Ammon's horn (tissue), 1 donor: Measurements from ENCODE around the gene ARL15.
"Not testable (repeated sequence)": the region's sequence is repeated elsewhere in the genome, so short reads cannot be mapped to it uniquely, and the experiment has no call there.

Source experiments
- DNase-seq: peaks from one replicate; pipeline ENCODE4 v3.0.0-alpha.2; 2016; ENCODE audit warnings: low spot score

The ARL15 gene

GRCh38 chr5:53983568-53984460 lies 326.6 kb downstream of the ARL15 start:
- DNase-seq: no peak

GRCh38 chr5:53982319-53982718 lies 328.1 kb downstream of the ARL15 start:
- DNase-seq: not testable (repeated sequence)

GRCh38 chr5:53980061-53980460 lies 330.3 kb downstream of the ARL15 start:
- no peak for DNase-seq

- DNase-seq: no peak
Observed at GRCh38 chr5:53974021-53974420, 336.4 kb downstream of the ARL15 start.

- DNase-seq: no peak
Observed at GRCh38 chr5:53972314-53972713, 338.1 kb downstream of the ARL15 start.

- no peak for DNase-seq
Observed at GRCh38 chr5:53971551-53971950, 338.8 kb downstream of the ARL15 start.

- DNase-seq: no peak
Observed at GRCh38 chr5:53971131-53971530, 339.2 kb downstream of the ARL15 start.

- no peak for DNase-seq
Observed at GRCh38 chr5:53970475-53970874, 339.9 kb downstream of the ARL15 start.

- no peak for DNase-seq
Observed at GRCh38 chr5:53969176-53969730, 341.1 kb downstream of the ARL15 start.

GRCh38 chr5:53965459-53965858 lies 344.9 kb downstream of the ARL15 start:
- no peak for DNase-seq

- DNase-seq: no peak
Observed at GRCh38 chr5:53963958-53964357, 346.4 kb downstream of the ARL15 start.

- DNase-seq: no peak
Observed at GRCh38 chr5:53962306-53962705, 348.1 kb downstream of the ARL15 start.

- DNase-seq: no peak
Observed at GRCh38 chr5:53956632-53957031, 353.7 kb downstream of the ARL15 start.

- no peak for DNase-seq
Observed at GRCh38 chr5:53956196-53956595, 354.2 kb downstream of the ARL15 start.

GRCh38 chr5:53950621-53951020 lies 359.8 kb downstream of the ARL15 start:
- no peak for DNase-seq

GRCh38 chr5:53948598-53948997 lies 361.8 kb downstream of the ARL15 start:
- DNase-seq: no peak

GRCh38 chr5:53946405-53947100 lies 363.8 kb downstream of the ARL15 start:
- DNase-seq: no peak

GRCh38 chr5:53944981-53945380 lies 365.4 kb downstream of the ARL15 start:
- DNase-seq: no peak

- DNase-seq: no peak
Observed at GRCh38 chr5:53943938-53944337, 366.4 kb downstream of the ARL15 start.

- DNase-seq: no peak
Observed at GRCh38 chr5:53942724-53943123, 367.6 kb downstream of the ARL15 start.

GRCh38 chr5:53940921-53941320 lies 369.5 kb downstream of the ARL15 start:
- no peak for DNase-seq

- no peak for DNase-seq
Observed at GRCh38 chr5:53937467-53937866, 372.9 kb downstream of the ARL15 start.
